Breast epithelium (tissue), 3 donors: Measurements from ENCODE around the gene FN3KRP.

ENCODE experiments used
- POLR2A ChIP-seq: fragments of 450-650 bp; IDR thresholded peaks from one replicate; pipeline ENCODE4 v1.6.1; 2016; ENCODE audit warnings: antibody characterized with exemption, mild to moderate bottlenecking, moderate library complexity
- TF ChIP-seq, protein P1 (sequence below), 3 donors: fragments of 450-650 bp; IDR thresholded peaks; one replicate each; pipeline ENCODE4 v1.5.1; 2016 to 2017; ENCODE audit warnings: antibody characterized with exemption in 3 of 3, mild to moderate bottlenecking in 3 of 3, moderate library complexity in 3 of 3

DNA sequence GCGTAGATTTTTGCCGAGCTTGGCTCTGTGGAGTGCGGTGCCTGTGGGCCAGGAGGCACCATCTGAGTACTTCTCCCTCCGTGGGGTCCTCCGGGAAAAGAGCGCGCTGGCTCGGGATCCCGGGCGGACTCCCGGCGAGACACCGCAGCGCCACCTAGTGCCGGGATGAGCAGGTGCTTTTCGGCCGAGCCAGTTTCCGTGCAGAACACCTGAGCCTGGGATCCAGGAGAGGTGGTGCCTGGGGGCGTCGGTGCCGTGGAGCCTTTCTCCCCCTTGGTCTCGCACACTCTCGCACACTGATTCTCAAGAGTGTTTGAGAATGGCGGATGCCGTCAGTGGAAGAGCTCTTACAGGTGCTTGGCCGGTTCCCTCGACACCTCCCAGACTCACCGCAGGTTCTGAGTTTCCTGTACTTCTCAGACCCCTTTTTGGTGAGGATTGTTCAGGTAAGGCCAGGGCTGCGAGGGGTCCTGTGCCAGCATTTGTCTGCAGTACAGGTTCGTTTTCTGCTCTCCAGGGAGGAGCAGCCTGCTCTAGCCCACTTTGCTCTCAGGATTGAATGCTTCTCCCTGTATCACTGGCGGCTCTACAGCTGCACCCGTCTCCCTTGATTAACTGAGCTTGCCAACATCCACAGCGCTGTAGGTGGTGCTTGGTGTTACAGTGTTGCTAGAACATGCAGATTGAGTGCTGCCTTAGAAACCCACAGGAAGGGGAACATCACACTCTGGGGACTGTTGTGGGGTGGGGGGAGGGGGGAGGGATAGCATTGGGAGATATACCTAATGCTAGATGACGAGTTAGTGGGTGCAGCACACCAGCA lies 58.7 kb downstream of the FN3KRP start:
- no peak for TF ChIP-seq POLR2A
- TF ChIP-seq, protein P1, sequence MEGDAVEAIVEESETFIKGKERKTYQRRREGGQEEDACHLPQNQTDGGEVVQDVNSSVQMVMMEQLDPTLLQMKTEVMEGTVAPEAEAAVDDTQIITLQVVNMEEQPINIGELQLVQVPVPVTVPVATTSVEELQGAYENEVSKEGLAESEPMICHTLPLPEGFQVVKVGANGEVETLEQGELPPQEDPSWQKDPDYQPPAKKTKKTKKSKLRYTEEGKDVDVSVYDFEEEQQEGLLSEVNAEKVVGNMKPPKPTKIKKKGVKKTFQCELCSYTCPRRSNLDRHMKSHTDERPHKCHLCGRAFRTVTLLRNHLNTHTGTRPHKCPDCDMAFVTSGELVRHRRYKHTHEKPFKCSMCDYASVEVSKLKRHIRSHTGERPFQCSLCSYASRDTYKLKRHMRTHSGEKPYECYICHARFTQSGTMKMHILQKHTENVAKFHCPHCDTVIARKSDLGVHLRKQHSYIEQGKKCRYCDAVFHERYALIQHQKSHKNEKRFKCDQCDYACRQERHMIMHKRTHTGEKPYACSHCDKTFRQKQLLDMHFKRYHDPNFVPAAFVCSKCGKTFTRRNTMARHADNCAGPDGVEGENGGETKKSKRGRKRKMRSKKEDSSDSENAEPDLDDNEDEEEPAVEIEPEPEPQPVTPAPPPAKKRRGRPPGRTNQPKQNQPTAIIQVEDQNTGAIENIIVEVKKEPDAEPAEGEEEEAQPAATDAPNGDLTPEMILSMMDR (IDR thresholded peaks at IDR 0.05), result peak; percentile 81 to 87 (median 86)
